ENCODE measurements around the gene RBMX. TPM values are rescaled to one million over a fixed set of nuclear protein-coding genes. Genes with fewer than 3 reads are reported as not detected.

Gene RBMX
- total and polyA plus RNA-seq, 2 donors (not counting 3 experiments of a cell fraction or from before 2014, with no cell fraction given), result 117 to 235 TPM

DNA sequence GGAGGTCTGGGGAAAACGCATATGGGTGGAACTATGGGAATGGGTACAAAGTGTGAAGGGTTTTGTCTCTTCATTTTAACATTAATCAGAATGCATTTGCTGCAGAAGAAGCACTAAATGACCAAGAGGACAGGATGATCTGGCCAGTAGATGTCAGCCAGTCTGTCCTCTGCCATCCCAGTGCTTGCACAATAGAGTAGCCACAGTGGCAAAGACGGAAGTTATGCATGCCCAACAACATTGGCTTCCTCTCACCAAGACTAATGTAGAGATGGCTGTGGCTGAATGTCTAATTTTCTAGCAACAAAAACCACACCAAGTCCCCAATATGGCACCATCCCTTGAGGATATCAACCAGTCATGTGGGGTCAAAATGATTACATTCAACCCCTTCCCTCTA is 54.8 kb downstream of the RBMX start:
- H3K27me3 ChIP-seq (ENCODE audit: control insufficient read depth in 2 of 2, insufficient read depth in 2 of 2, low read length in 2 of 2), result no peaks in the 10 kb centered on the region
- ChIA-PET POLR2A (no interaction called here), CTCF (no interaction called here)
- no peaks in the 10 kb centered on the region for H4K20me1 ChIP-seq (replicated peaks; ENCODE audit: control insufficient read depth, extremely low read depth, insufficient read depth, low read length)
- H3K9me3 ChIP-seq (replicated peaks; ENCODE audit: control insufficient read depth, insufficient read depth, low read length), result no peaks in the 10 kb centered on the region
- intact Hi-C loops (cut with micrococcal nuclease) (no loop called here), dilution Hi-C loops (cut with MboI; ENCODE audit: extremely low pct_ligation_motif_present, low sequenced_read_pairs) (no loop called here)
- no peaks in the 10 kb centered on the region for H3K9me1 ChIP-seq (replicated peaks; ENCODE audit: control insufficient read depth, extremely low read depth, insufficient read depth, low read length)
- H3K9ac ChIP-seq (replicated peaks; ENCODE audit: extremely low read depth, insufficient read depth, low read length), result no peak overlapping the region
- H3K79me2 ChIP-seq (ENCODE audit: control insufficient read depth, insufficient read depth, low read length), result no peaks in the 10 kb centered on the region
- FAIRE-seq (no peak), DNase-seq (ENCODE audit: low read depth, low spot score) (no peak)
- no peak overlapping the region for H2AFZ ChIP-seq (ENCODE audit: low read depth, low read length)
- no TSS peak for BruUV-seq (replicated peaks)
- no peak for TF ChIP-seq MAX (IDR thresholded peaks at IDR 0.05; ENCODE audit: insufficient read depth, insufficient read length)
- no peak for TF ChIP-seq EZH2 (IDR thresholded peaks at IDR 0.05; ENCODE audit: borderline replicate concordance, low read depth, low read length, severe bottlenecking)
- TF ChIP-seq POLR2AphosphoS5 (IDR thresholded peaks at IDR 0.05; ENCODE audit: insufficient read depth, low read depth, low read length), result no peak
- no peak for TF ChIP-seq JUN (IDR thresholded peaks at IDR 0.05; ENCODE audit: borderline replicate concordance, insufficient read depth, insufficient read length, low read depth)
- TF ChIP-seq, protein P1, sequence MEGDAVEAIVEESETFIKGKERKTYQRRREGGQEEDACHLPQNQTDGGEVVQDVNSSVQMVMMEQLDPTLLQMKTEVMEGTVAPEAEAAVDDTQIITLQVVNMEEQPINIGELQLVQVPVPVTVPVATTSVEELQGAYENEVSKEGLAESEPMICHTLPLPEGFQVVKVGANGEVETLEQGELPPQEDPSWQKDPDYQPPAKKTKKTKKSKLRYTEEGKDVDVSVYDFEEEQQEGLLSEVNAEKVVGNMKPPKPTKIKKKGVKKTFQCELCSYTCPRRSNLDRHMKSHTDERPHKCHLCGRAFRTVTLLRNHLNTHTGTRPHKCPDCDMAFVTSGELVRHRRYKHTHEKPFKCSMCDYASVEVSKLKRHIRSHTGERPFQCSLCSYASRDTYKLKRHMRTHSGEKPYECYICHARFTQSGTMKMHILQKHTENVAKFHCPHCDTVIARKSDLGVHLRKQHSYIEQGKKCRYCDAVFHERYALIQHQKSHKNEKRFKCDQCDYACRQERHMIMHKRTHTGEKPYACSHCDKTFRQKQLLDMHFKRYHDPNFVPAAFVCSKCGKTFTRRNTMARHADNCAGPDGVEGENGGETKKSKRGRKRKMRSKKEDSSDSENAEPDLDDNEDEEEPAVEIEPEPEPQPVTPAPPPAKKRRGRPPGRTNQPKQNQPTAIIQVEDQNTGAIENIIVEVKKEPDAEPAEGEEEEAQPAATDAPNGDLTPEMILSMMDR (IDR thresholded peaks at IDR 0.05; ENCODE audit: extremely low read depth in 1 of 2, insufficient read depth in 1 of 2, low read depth in 1 of 2, low read length in 2 of 2), result no peak
- no peak for TF ChIP-seq MYC (IDR thresholded peaks at IDR 0.05; ENCODE audit: low read depth, low read length)
- TF ChIP-seq GATA2 (IDR thresholded peaks at IDR 0.05; ENCODE audit: insufficient read depth, insufficient read length, low read depth, low read length), result no peak
- TF ChIP-seq POLR2A (IDR thresholded peaks at IDR 0.05; ENCODE audit: low read depth, low read length), result no peak
- no peak for TF ChIP-seq FOS (IDR thresholded peaks at IDR 0.05; ENCODE audit: borderline replicate concordance, insufficient read depth, low read length)
- H3K4me2 ChIP-seq (ENCODE audit: insufficient read depth, low read length), result no peak overlapping the region
- no peak overlapping the region for H3K4me3 ChIP-seq (replicated peaks in 1 of 3; ENCODE audit: insufficient read depth in 1 of 3, low read depth in 1 of 3, low read length in 3 of 3)
- H3K4me1 ChIP-seq (ENCODE audit: control insufficient read depth, extremely low read depth, insufficient read depth, low read length), result peaks cover 2% of the 10 kb centered on the region
- no peak overlapping the region for H3K27ac ChIP-seq (ENCODE audit: insufficient read depth, low read depth, low read length)
- no peaks in the 10 kb centered on the region for H3K36me3 ChIP-seq (ENCODE audit: control insufficient read depth in 2 of 2, extremely low read depth in 1 of 2, insufficient read depth in 2 of 2, low read length in 2 of 2)

Small RNA genes lying within 50 kb of the gene (small RNA-seq; reads per million reads assigned to genes)
- not detected for gene SNORD61 (ENCODE audit: insufficient read depth, insufficient read length, low read depth, low replicate concordance)

Other genes starting within 250 kb of the RBMX start
- gene CD40LG, start 232.6 kb downstream of the RBMX start, total RNA-seq, result not detected in 2 replicates
- gene CD40LG, start 232.6 kb downstream of the RBMX start, polyA plus RNA-seq, result not detected in 2 replicates
- 5.5 and 6.4 TPM in 2 replicates for gene ARHGEF6, start 99.8 kb downstream of the RBMX start, total RNA-seq
- gene ARHGEF6, start 99.8 kb downstream of the RBMX start, polyA plus RNA-seq, result 4.1 and 4.9 TPM in 2 replicates
- gene GPR101, start 153.3 kb upstream of the RBMX start, total RNA-seq, result not detected in 2 replicates
- gene GPR101, start 153.3 kb upstream of the RBMX start, polyA plus RNA-seq, result not detected in 2 replicates

Measured in endothelial cell of umbilical vein (primary cell).